GM23338 (cell line): ENCODE data around the gene TNNC1. TPM values are rescaled to one million over a fixed set of nuclear protein-coding genes. Genes with fewer than 3 reads are reported as not detected.

Experiments
- ATAC-seq: fragments of 200-7000 bp; cut with Tn5 transposase; 3 replicates; pipeline ENCODE4 v1.9.1; 2020
- DNase-seq: peaks from one replicate; pipeline ENCODE4 v3.0.0-alpha.2; 2015; ENCODE audit warnings: low spot score
- H2AFZ ChIP-seq: fragments of 200-600 bp; sonication (generic); 2 replicates; pipeline ENCODE4 v1.8.0; 2016; ENCODE audit warnings: antibody characterized with exemption, mild to moderate bottlenecking, moderate library complexity
- H3F3A ChIP-seq: fragments of 200-600 bp; sonication (generic); replicated peaks from 2 replicates; pipeline ENCODE4 v1.8.0; 2017; ENCODE audit warnings: antibody characterized with exemption, mixed run types, low read depth
- H3K27ac ChIP-seq: fragments of 200-600 bp; sonication (generic); 2 replicates; pipeline ENCODE4 v1.6.1; 2016; ENCODE audit warnings: low read depth
- H3K27me3 ChIP-seq: fragments of 200-600 bp; sonication (generic); 2 replicates; pipeline ENCODE4 v1.8.0; 2016; ENCODE audit warnings: mild to moderate bottlenecking, mixed run types, moderate library complexity; ENCODE audit not compliant: insufficient read depth
- H3K36me3 ChIP-seq: fragments of 200-600 bp; sonication (generic); 2 replicates; pipeline ENCODE4 v1.8.0; 2016; ENCODE audit warnings: mild to moderate bottlenecking; ENCODE audit not compliant: insufficient read depth
- H3K4me1 ChIP-seq: fragments of 200-600 bp; sonication (generic); 2 replicates; pipeline ENCODE4 v1.8.0; 2016; ENCODE audit warnings: mild to moderate bottlenecking, moderate library complexity; ENCODE audit not compliant: insufficient read depth
- H3K4me2 ChIP-seq: fragments of 200-600 bp; sonication (generic); 2 replicates; pipeline ENCODE4 v1.7.1; 2017; ENCODE audit warnings: mixed run types
- H3K4me3 ChIP-seq: fragments of 200-600 bp; sonication (generic); 2 replicates; pipeline ENCODE4 v1.6.1; 2016; ENCODE audit warnings: mixed run types
- H3K79me2 ChIP-seq: fragments of 200-600 bp; sonication (generic); replicated peaks from 2 replicates; pipeline ENCODE4 v1.8.0; 2017; ENCODE audit warnings: mild to moderate bottlenecking; ENCODE audit not compliant: insufficient read depth
- H3K9me2 ChIP-seq: fragments of 200-600 bp; sonication (generic); 2 replicates; pipeline ENCODE4 v1.8.0; 2017; ENCODE audit not compliant: insufficient read depth
- H4K20me1 ChIP-seq: fragments of 200-600 bp; sonication (generic); replicated peaks from 2 replicates; pipeline ENCODE4 v1.8.0; 2017; ENCODE audit warnings: mild to moderate bottlenecking; ENCODE audit not compliant: insufficient read depth
- H3K27ac Mint-ChIP-seq: 2 replicates; pipeline ENCODE4 v1.8.0; 2020; ENCODE audit warnings: inconsistent platforms, mild to moderate bottlenecking, moderate library complexity, mixed read lengths
- H3K27me3 Mint-ChIP-seq: 3 replicates; pipeline ENCODE4 v1.8.0; 2022; ENCODE audit warnings: low read depth, mild to moderate bottlenecking, moderate library complexity, mixed read lengths, inconsistent platforms; ENCODE audit not compliant: insufficient read depth, poor library complexity
- H3K36me3 Mint-ChIP-seq: 3 replicates; pipeline ENCODE4 v1.8.0; 2021; ENCODE audit warnings: low read depth, mild to moderate bottlenecking, inconsistent platforms, moderate library complexity, mixed read lengths
- H3K4me1 Mint-ChIP-seq: 3 replicates; pipeline ENCODE4 v1.8.0; 2020; ENCODE audit warnings: mild to moderate bottlenecking, inconsistent platforms, mixed read lengths
- H3K4me3 Mint-ChIP-seq: 3 replicates; pipeline ENCODE4 v1.8.0; 2021; ENCODE audit warnings: moderate library complexity, mild to moderate bottlenecking, inconsistent platforms, mixed read lengths
- H3K9me3 Mint-ChIP-seq: 3 replicates; pipeline ENCODE4 v1.8.0; 2020; ENCODE audit warnings: moderate library complexity, mild to moderate bottlenecking, inconsistent platforms, mixed read lengths
- CREB1 ChIP-seq: fragments of 250-450 bp; sonication (Bioruptor Pico); IDR thresholded peaks from 2 replicates; pipeline ENCODE4 v1.5.0; 2020; ENCODE audit warnings: low read depth, mild to moderate bottlenecking, moderate library complexity
- CTCF ChIP-seq, 2 experiments: fragments of 200-600 bp in 1 of 2; sonication (generic) in 1 of 2; conservative IDR thresholded peaks; 2 replicates each; pipeline versions ENCODE4 v1.5.1 to v1.6.1; 2016 to 2017; ENCODE audit warnings: antibody characterized with exemption in 2 of 2, low read depth in 2 of 2, mild to moderate bottlenecking in 2 of 2, moderate library complexity in 1 of 2
- ETS1 ChIP-seq: IDR thresholded peaks from 2 replicates; pipeline ENCODE4 v1.6.1; 2016; ENCODE audit warnings: antibody characterized with exemption
- EZH2 ChIP-seq: fragments of 200-600 bp; sonication (generic); IDR thresholded peaks from one replicate; pipeline ENCODE4 v1.8.0; 2017; ENCODE audit warnings: antibody characterized with exemption, mild to moderate bottlenecking, low read depth; ENCODE audit not compliant: unreplicated experiment
- EZH2phosphoT487 ChIP-seq: fragments of 200-600 bp; sonication (generic); IDR thresholded peaks from one replicate; pipeline ENCODE4 v1.8.1; 2018; ENCODE audit warnings: antibody characterized with exemption; ENCODE audit not compliant: unreplicated experiment
- JUNB ChIP-seq: IDR thresholded peaks from one replicate; pipeline ENCODE4 v1.6.1; 2016; ENCODE audit warnings: antibody characterized with exemption; ENCODE audit not compliant: unreplicated experiment
- NANOG ChIP-seq: IDR thresholded peaks from 2 replicates; pipeline ENCODE4 v1.6.1; 2016; ENCODE audit warnings: antibody characterized with exemption, borderline replicate concordance
- POLR2AphosphoS5 ChIP-seq: IDR thresholded peaks from 2 replicates; pipeline ENCODE4 v1.6.1; 2016; ENCODE audit warnings: antibody characterized with exemption, low read depth
- REST ChIP-seq: IDR thresholded peaks from one replicate; pipeline ENCODE4 v1.6.1; 2018; ENCODE audit warnings: antibody characterized with exemption; ENCODE audit not compliant: unreplicated experiment
- STAT1 ChIP-seq: IDR thresholded peaks from one replicate; pipeline ENCODE4 v1.6.1; 2016; ENCODE audit warnings: antibody characterized with exemption; ENCODE audit not compliant: unreplicated experiment
- ZNF114 ChIP-seq: fragments of 250-450 bp; sonication (Bioruptor Pico); IDR thresholded peaks from 2 replicates; pipeline ENCODE4 v1.5.0; 2020; ENCODE audit warnings: mild to moderate bottlenecking, moderate library complexity
- ZNF331 ChIP-seq: fragments of 250-450 bp; sonication (Bioruptor Pico); IDR thresholded peaks from 2 replicates; pipeline ENCODE4 v1.5.0; 2020; ENCODE audit warnings: low read depth, mild to moderate bottlenecking, moderate library complexity
- ZNF462 ChIP-seq: fragments of 250-450 bp; sonication (Bioruptor Pico); IDR thresholded peaks from 2 replicates; pipeline ENCODE4 v1.5.0; 2020; ENCODE audit warnings: mild to moderate bottlenecking, moderate library complexity
- polyA plus RNA-seq: library from polyadenylated mRNA; unstranded; fragments of >200 nt; fragmentation: Nextera tagmentation; extraction: Ambion mirVana; gene quantifications from 2 replicates; pipeline ENCODE4 v1.2.1, GENCODE V29; 2016
- total RNA-seq: library from RNA; depleted of rRNA; stranded (reverse); fragments of >200 nt; shearing (Covaris generic); gene quantifications from 2 replicates; pipeline ENCODE4 v1.2.3, GENCODE V29; 2014

Gene TNNC1
- total and polyA plus RNA-seq, 2 experiments from 2014 or later, result 6.5 to 6.9 TPM

GRCh38 chr3:52452126-52452525 lies 1.7 kb downstream of the TNNC1 start:
- no peak overlapping the region for H2AFZ ChIP-seq
- Mint-ChIP-seq H3K27me3 (peaks cover 15% of the 10 kb centered on the region), H3K27ac (no peak overlapping the region), H3K4me1 (peaks cover 33% of the 10 kb centered on the region), H3K36me3 (peaks cover 1% of the 10 kb centered on the region), H3K4me3 (no peak overlapping the region), H3K9me3 (no peaks in the 10 kb centered on the region; the same call in 2 of the 3 replicates)
- H3F3A ChIP-seq, result no peaks in the 10 kb centered on the region
- 0 out of 2 replicates have a peak, but pooled peaks cover 2% of the 10 kb centered on the region for H3K36me3 ChIP-seq
- peaks cover 21% of the 10 kb centered on the region for H3K4me1 ChIP-seq
- ATAC-seq (no peak), DNase-seq (no peak)
- no peak overlapping the region for H3K4me3 ChIP-seq
- no peaks in the 10 kb centered on the region for H3K27me3 ChIP-seq
- no peak for TF ChIP-seq POLR2AphosphoS5
- TF ChIP-seq ETS1, result no peak
- TF ChIP-seq ZNF331, result no peak
- TF ChIP-seq CREB1, result no peak
- no peak for TF ChIP-seq JUNB
- no peak for TF ChIP-seq REST
- no peak for TF ChIP-seq EZH2phosphoT487
- no peak for TF ChIP-seq ZNF114 (CRISPR knock-in tag)
- no peak for TF ChIP-seq EZH2
- TF ChIP-seq NANOG, result no peak
- no peak for TF ChIP-seq STAT1
- no peak for TF ChIP-seq CTCF (conservative IDR thresholded peaks at IDR 0.05; ENCODE audit: low read depth in 2 of 2)
- TF ChIP-seq ZNF462, result no peak
- H3K9me2 ChIP-seq, result no peaks in the 10 kb centered on the region
- H3K27ac ChIP-seq, result no peak overlapping the region
- H3K79me2 ChIP-seq, result peaks cover 15% of the 10 kb centered on the region
- H3K4me2 ChIP-seq, result no peak overlapping the region
- peaks cover 3% of the 10 kb centered on the region for H4K20me1 ChIP-seq
